G401 (cell line): ENCODE measurements around the gene DPYD. TPM values are rescaled to one million over a fixed set of nuclear protein-coding genes. Genes with fewer than 3 reads are reported as not detected.
"Not testable (repeated sequence)": the region's sequence is repeated elsewhere in the genome, so short reads cannot be mapped to it uniquely, and the experiment has no call there.

Experiments used
- DNase-seq: peaks from one replicate; pipeline ENCODE4 v3.0.0-alpha.2; 2015; ENCODE audit warnings: low spot score
- in situ Hi-C: cut with HindIII; loops from 2 replicates; pipeline ENCODE4 v1.10.0; 2016; ENCODE audit warnings: low sequenced_read_pairs, mixed read lengths
- total RNA-seq: library from RNA; depleted of rRNA; stranded (reverse); fragments of >200 nt; shearing (Covaris generic); gene quantifications from 2 replicates; pipeline ENCODE4 v1.2.3, GENCODE V29; 2014

DPYD gene
- total RNA-seq, 1 experiment from 2014 or later = not detected

DNA sequence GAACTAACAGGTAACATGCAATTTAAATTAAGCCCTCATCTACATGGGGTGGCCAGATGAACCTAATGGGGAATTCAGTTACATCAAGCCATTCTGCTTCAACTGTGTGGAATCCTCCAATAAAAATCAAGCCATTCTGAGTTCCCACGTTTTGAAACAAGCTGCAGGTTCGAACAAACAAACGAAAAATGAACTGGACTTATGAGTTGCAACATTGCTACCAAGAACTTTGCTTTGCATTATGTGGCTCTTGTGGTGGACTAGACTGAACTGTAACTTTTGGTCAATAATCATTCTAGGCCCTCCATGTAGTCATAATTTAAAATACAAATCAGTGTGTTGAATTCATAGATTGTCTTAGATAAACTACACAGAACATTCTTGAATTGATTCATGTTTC lies 682.0 kb downstream of the DPYD start:
- in situ Hi-C loops = no loop called here
- DNase-seq = no peak

GRCh38 chr1:97231354-97231753 lies 689.5 kb downstream of the DPYD start:
- in situ Hi-C loops, DNase-seq: not testable (repeated sequence)

GRCh38 chr1:97212671-97213070 lies 708.2 kb downstream of the DPYD start:
- in situ Hi-C loops = no loop called here
- no peak for DNase-seq

GRCh38 chr1:97210307-97210706 lies 710.5 kb downstream of the DPYD start:
- DNase-seq = no peak
- in situ Hi-C loops = no loop called here

- in situ Hi-C loops = no loop called here
- DNase-seq = no peak
Measured at GRCh38 chr1:97209381-97209957, 711.4 kb downstream of the DPYD start.

GRCh38 chr1:97207868-97208267 lies 713.0 kb downstream of the DPYD start:
- no peak for DNase-seq
- in situ Hi-C loops = no loop called here

DNA sequence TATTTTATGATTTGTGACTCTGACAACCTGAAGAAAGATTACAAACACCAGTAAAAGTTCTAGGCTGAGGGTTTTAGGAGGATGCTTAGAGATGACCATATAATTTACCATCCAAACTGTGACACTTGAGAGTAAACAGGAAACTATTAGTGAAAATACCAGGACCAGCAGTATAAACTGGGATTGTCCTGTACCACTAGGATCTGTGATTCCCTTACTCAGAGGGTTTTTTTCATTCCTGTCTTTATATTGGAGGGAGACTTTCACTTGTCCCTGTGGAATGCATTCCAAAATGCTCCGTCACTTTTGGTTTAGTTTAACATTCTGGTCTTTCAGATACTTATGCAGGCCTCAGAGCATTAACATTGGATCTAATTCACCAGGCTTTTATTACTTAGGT lies 716.4 kb downstream of the DPYD start:
- in situ Hi-C loops = no loop called here
- no peak for DNase-seq

DNA sequence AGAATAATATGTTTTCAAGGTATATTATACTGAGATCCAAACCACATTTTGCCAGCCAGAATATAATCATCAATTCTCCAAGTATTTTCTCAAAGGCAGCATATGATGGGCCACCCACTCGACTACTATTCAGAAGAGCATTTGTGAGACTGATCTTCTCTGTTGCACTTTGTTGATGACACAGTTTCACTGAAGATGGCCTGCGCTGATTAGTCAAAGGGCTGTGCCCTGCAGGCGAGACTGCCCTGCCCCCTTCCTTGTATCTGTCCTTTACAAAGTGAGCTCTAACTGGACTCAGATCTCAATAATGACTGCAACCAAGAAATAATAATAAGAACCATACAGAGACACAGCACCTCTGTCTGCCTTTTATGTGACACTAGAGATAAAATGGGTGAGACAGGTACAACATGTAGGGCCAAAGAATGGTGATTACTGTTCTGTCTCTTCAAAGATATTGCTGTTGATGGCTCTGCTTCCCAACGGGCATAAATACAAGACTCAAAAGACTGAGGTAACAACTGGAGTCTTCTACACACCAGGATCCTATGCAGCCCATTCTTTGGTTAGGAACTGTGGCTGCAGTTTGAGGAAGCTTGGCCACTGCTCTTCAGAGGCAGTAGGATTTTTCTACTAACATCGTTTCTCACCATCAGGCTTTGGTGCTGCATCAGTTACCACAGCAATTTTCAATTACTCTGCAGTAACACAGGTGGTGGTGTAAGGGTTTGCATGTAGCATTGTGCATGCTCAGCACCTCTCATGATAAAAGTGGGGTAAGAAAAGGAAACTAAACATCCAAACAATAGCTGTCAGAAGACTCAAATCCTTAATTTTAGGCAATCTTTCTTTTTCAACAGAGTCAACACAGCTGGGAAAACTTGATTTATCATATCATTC lies 718.1 kb downstream of the DPYD start:
- DNase-seq = no peak
- in situ Hi-C loops = no loop called here

DNA sequence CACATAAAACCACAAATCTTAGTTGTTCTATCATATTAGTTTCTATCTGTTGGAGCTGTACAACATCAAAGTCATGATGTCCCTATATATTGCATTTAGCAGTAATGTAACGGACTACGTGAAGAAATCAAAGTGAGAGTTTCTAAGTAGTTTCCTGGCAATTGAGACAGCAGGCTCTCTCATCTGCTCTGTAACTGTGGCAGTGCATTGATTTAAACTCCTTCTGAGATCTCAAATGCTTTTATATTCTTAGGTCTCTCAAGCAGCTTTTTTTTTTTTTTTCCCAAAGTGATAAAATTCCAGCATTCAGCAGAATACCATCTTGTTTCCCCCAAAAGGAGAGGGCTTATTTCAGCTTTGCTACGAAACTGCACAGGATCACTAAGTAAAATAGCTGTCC lies 719.2 kb downstream of the DPYD start:
- no peak for DNase-seq
- in situ Hi-C loops = no loop called here

GRCh38 chr1:97200595-97200994 lies 720.2 kb downstream of the DPYD start:
- in situ Hi-C loops = no loop called here
- no peak for DNase-seq

GRCh38 chr1:97196825-97197516 lies 723.9 kb downstream of the DPYD start:
- no peak for DNase-seq
- in situ Hi-C loops = no loop called here

DNA sequence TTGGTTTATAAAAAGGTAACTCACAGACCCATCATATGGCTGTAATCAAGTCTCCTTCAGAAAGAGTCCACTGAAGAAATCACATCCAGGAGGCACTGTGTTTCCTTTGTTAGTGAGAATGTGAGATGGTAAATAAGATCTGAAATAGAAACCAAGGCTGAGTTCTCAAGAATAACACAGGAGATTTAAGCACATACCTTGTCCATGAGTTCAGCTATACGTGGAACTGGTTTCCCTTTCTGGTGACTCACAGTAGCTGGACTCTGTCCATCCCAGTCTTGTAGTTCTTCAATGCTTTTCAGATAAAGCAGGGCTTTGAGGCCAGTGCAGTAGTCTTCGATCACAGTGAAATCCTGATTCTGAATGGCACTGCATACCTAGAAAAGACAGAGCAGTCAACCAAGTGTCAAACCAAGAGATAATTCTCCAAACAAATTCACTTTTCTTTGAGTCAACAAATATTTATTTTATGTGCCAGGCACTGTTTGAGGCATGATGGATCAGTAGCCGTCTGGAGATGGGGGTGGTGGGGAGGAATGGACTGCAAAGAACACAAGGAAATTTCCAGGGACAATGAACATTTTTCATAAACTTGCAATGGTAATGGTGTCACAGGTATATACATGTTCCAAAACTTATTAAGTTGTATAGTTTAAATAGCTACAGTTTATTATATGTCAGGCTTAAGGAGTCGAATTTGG lies 727.8 kb downstream of the DPYD start:
- DNase-seq = no peak
- in situ Hi-C loops = no loop called here

- in situ Hi-C loops = no loop called here
- no peak for DNase-seq
Measured at GRCh38 chr1:97190326-97190725, 730.5 kb downstream of the DPYD start.

DNA sequence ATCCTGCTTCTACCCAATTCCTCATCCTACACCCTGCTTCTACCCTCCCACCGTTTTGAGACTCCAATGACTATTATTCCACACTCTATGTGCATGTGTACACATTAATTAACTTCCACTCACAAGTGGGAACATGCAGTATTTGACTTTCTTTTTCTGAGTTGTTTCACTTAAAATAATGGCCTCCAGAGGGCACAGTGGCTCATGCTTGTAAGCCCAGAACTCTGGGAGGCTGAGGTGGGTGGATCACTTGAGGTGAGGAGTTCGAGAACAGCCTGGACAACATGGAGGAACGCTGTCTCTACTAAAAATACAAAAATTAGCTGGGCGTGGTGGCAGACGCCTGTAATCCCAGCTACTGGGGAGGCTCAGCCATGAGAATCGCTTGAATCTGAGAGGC lies 734.5 kb downstream of the DPYD start:
- DNase-seq = no peak
- in situ Hi-C loops = no loop called here

GRCh38 chr1:97174039-97174704 lies 746.7 kb downstream of the DPYD start:
- no peak for DNase-seq
- in situ Hi-C loops = no loop called here

- in situ Hi-C loops = no loop called here
- DNase-seq = no peak
Measured at GRCh38 chr1:97170300-97170699, 750.5 kb downstream of the DPYD start.

DNA sequence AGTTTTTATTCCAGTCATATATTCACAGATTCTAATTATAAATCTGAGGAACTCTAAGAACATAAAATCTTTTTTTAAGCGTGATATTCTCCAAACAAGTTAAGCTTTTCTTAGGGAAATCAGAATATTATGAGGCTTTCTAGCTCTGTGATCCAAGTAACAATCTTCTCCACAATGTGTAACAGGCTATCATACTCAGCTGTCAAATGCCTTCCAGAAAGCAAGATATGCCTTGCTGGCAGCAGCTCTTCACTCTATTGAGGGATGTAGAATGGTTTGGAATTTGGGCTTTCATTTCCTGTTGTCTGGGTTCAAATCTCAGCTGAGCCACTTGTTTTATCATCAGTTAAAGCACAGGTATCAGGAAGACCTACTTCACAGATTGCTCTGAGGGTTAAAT lies 752.8 kb downstream of the DPYD start:
- DNase-seq = no peak
- in situ Hi-C loops = no loop called here

DNA sequence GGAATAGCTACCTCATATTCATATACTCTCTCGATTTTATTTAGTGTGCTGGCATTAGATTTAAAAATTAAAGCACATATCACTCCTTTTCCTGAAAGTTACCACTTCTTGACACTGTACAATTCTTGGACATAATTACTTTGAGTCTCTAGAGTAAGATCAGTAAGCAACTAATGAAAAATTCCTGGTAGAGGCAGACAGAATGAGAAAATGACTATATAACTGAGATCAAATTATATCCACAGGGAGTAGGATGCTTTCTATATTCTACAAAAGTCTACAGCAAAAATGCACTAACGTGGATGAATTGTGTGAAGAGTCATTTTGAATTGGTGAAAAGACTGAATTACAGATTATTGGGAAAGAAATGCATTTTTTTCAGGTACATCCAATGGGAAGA lies 753.6 kb downstream of the DPYD start:
- in situ Hi-C loops = no loop called here
- DNase-seq = no peak

DNA sequence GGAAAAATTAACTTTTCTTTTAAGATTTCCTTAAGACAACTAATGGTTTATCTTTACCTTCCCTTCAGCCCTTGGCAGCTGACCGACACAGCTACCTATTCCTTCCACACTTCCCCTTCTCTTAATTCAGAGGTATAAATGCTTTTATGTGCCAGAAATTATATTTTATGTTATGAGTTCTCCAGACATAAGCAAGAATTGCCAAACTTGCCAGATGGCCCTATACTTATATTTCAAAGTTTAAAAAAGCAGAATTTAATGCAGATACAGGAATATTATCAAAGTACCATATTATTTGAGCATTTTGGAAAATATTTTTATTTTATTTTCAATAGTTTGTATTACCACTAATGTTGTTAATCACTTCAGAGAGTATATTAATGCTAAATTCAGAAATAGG lies 754.2 kb downstream of the DPYD start:
- in situ Hi-C loops = no loop called here
- DNase-seq = no peak
